GM18909 (cell line): ENCODE results near the gene FAM13B.
"Not testable (repeated sequence)": the region's sequence is repeated elsewhere in the genome, so short reads cannot be mapped to it uniquely, and the experiment has no call there.

Experiments used
- ATAC-seq: cut with Tn5 transposase; IDR thresholded peaks from one replicate; pipeline ENCODE4 v1.9.1; 2021; ENCODE audit warnings: mild to moderate bottlenecking; ENCODE audit not compliant: unreplicated experiment, poor library complexity

The FAM13B gene

GRCh38 chr5:137994556-137994955, 38.3 kb downstream of the FAM13B start:
- no peak for ATAC-seq

GRCh38 chr5:137989419-137989818, 43.5 kb downstream of the FAM13B start:
- no peak for ATAC-seq

GRCh38 chr5:137975208-137975607, 57.7 kb downstream of the FAM13B start:
- no peak for ATAC-seq

GRCh38 chr5:137970384-137970783, 62.5 kb downstream of the FAM13B start:
- ATAC-seq, result not testable (repeated sequence)

GRCh38 chr5:137960819-137961218, 72.1 kb downstream of the FAM13B start:
- no peak for ATAC-seq

- no peak for ATAC-seq
Measured at GRCh38 chr5:137960141-137960540, 72.7 kb downstream of the FAM13B start.

- no peak for ATAC-seq
Measured at GRCh38 chr5:137959488-137959887, 73.4 kb downstream of the FAM13B start.

- no peak for ATAC-seq
Measured at GRCh38 chr5:137957948-137958347, 74.9 kb downstream of the FAM13B start.

- no peak for ATAC-seq
Measured at GRCh38 chr5:137954131-137954879, 78.6 kb downstream of the FAM13B start.

- no peak for ATAC-seq
Measured at GRCh38 chr5:137945825-137946224, 87.1 kb downstream of the FAM13B start.

GRCh38 chr5:137944280-137944679, 88.6 kb downstream of the FAM13B start:
- not testable (repeated sequence) for ATAC-seq

- ATAC-seq, result no peak
Measured at GRCh38 chr5:137939331-137939730, 93.5 kb downstream of the FAM13B start.

GRCh38 chr5:137938751-137939143, 94.1 kb downstream of the FAM13B start:
- ATAC-seq, result no peak

- ATAC-seq, result no peak
Measured at GRCh38 chr5:137937994-137938750, 94.7 kb downstream of the FAM13B start.

- no peak for ATAC-seq
Measured at GRCh38 chr5:137935694-137936093, 97.2 kb downstream of the FAM13B start.

- no peak for ATAC-seq
Measured at GRCh38 chr5:137935190-137935589, 97.7 kb downstream of the FAM13B start.

- no peak for ATAC-seq
Measured at GRCh38 chr5:137933491-137933911, 99.4 kb downstream of the FAM13B start.

- no peak for ATAC-seq
Measured at GRCh38 chr5:137932800-137933199, 100.1 kb downstream of the FAM13B start.

GRCh38 chr5:137923856-137924255, 109.0 kb downstream of the FAM13B start:
- no peak for ATAC-seq

- ATAC-seq, result no peak
Measured at GRCh38 chr5:137921931-137922330, 110.9 kb downstream of the FAM13B start.

GRCh38 chr5:137916923-137917322, 116.0 kb downstream of the FAM13B start:
- ATAC-seq, result no peak

- ATAC-seq, result no peak
Measured at GRCh38 chr5:137914758-137915157, 118.1 kb downstream of the FAM13B start.
